PC-3 (cell line): ENCODE data around the gene CDS1. TPM values are rescaled to one million over a fixed set of nuclear protein-coding genes. Genes with fewer than 3 reads are reported as not detected.

Experiments used
- ATAC-seq: fragments of 200-7000 bp; cut with Tn5 transposase; 2 replicates; pipeline ENCODE4 v1.9.1; 2020; ENCODE audit warnings: mild to moderate bottlenecking, moderate library complexity
- BruUV-seq: library from RNA; stranded (reverse); fragments of 400-500 nt; replicated peaks from 2 replicates; lab custom pipeline; 2021; lab: Mats Ljungman, UMichigan
- CTCF ChIA-PET: fragments of 300-600 bp; sonication (Branson Sonifier 250); formaldehyde crosslinking; loops from one replicate; lab custom pipeline; 2022; ENCODE audit warnings: antibody characterized with exemption; lab: Charles Lee
- POLR2A ChIA-PET: fragments of 300-600 bp; sonication (Branson Sonifier 250); formaldehyde crosslinking; loops from one replicate; lab custom pipeline; 2022; ENCODE audit warnings: antibody characterized with exemption; ENCODE audit not compliant: unreplicated experiment; lab: Charles Lee
- DNase-seq: peaks from one replicate; pipeline ENCODE4 v3.0.0-alpha.2; 2015
- H2AFZ ChIP-seq: fragments of 300-600 bp; sonication (generic); 2 replicates; pipeline ENCODE4 v1.6.0; 2016; ENCODE audit warnings: antibody characterized with exemption, low read length
- H3F3A ChIP-seq: fragments of 300-600 bp; sonication (generic); one replicate; pipeline ENCODE4 v1.6.0; 2017; ENCODE audit warnings: antibody characterized with exemption, low read length, control low read depth, mild to moderate bottlenecking; ENCODE audit not compliant: unreplicated experiment
- H3K27ac ChIP-seq: fragments of 300-600 bp; sonication (generic); 2 replicates; pipeline ENCODE4 v1.5.1; 2016; ENCODE audit warnings: mild to moderate bottlenecking, low read length
- H3K27me3 ChIP-seq: fragments of 300-600 bp; sonication (generic); 2 replicates; pipeline ENCODE4 v1.6.1; 2016; ENCODE audit warnings: low read length, mixed read lengths
- H3K36me3 ChIP-seq: fragments of 300-600 bp; sonication (generic); 2 replicates; pipeline ENCODE4 v1.6.1; 2016; ENCODE audit warnings: low read depth, mixed run types, low read length, mixed read lengths
- H3K4me1 ChIP-seq: fragments of 300-600 bp; sonication (generic); 2 replicates; pipeline ENCODE4 v1.5.1; 2016; ENCODE audit warnings: low read length; ENCODE audit not compliant: insufficient read depth
- H3K4me2 ChIP-seq: fragments of 300-600 bp; sonication (generic); 2 replicates; pipeline ENCODE4 v1.6.0; 2016; ENCODE audit warnings: low read length
- H3K4me3 ChIP-seq: fragments of 300-600 bp; sonication (generic); 2 replicates; pipeline ENCODE4 v1.5.1; 2016; ENCODE audit warnings: mild to moderate bottlenecking, low read length, mixed read lengths
- H3K79me2 ChIP-seq: fragments of 300-600 bp; sonication (generic); 2 replicates; pipeline ENCODE4 v1.6.1; 2017; ENCODE audit warnings: low read length, mixed read lengths
- H3K9ac ChIP-seq: fragments of 300-600 bp; sonication (generic); 2 replicates; pipeline ENCODE4 v1.6.0; 2016; ENCODE audit warnings: mild to moderate bottlenecking, low read length
- H3K9me2 ChIP-seq: fragments of 300-600 bp; sonication (generic); replicated peaks from 2 replicates; pipeline ENCODE4 v1.6.1; 2016; ENCODE audit warnings: mixed run types, low read length, mixed read lengths
- H3K9me3 ChIP-seq: fragments of 300-600 bp; sonication (generic); 2 replicates; pipeline ENCODE4 v1.6.1; 2016; ENCODE audit warnings: low read length, mixed read lengths
- H4K20me1 ChIP-seq: fragments of 300-600 bp; sonication (generic); 2 replicates; pipeline ENCODE4 v1.6.1; 2016; ENCODE audit warnings: low read length, mixed read lengths
- CTCF ChIP-seq: fragments of 300-600 bp; sonication (generic); conservative IDR thresholded peaks from 2 replicates; pipeline ENCODE4 v1.5.1; 2017; ENCODE audit warnings: antibody characterized with exemption, low read depth, mild to moderate bottlenecking, low read length
- EZH2 ChIP-seq: fragments of 300-600 bp; sonication (generic); IDR thresholded peaks from one replicate; pipeline ENCODE4 v1.6.1; 2017; ENCODE audit warnings: antibody characterized with exemption, mild to moderate bottlenecking, low read length; ENCODE audit not compliant: unreplicated experiment
- EZH2phosphoT487 ChIP-seq: fragments of 300-600 bp; sonication (generic); IDR thresholded peaks from 2 replicates; pipeline ENCODE4 v1.6.1; 2018; ENCODE audit warnings: mild to moderate bottlenecking, antibody characterized with exemption, low read length, borderline replicate concordance
- intact Hi-C: fragments of 100-400 bp; cut with micrococcal nuclease; formaldehyde crosslinking; loops from 2 replicates; pipeline ENCODE4 v1.9.0; 2023
- total RNA-seq: library from RNA; depleted of rRNA; stranded (reverse); fragments of >200 nt; gene quantifications from 2 replicates; pipeline ENCODE4 v1.2.3, GENCODE V29; 2014

Gene CDS1
- total RNA-seq, 1 experiment from 2014 or later = 10.4 TPM

- Histone ChIP-seq H3K79me2 (no peaks in the 10 kb centered on the region), H3F3A (no peaks in the 10 kb centered on the region), H3K36me3 (0 out of 2 replicates have a peak, but pooled peaks cover 2% of the 10 kb centered on the region), H3K9me3 (no peaks in the 10 kb centered on the region), H3K4me2 (no peak overlapping the region), H2AFZ (no peak overlapping the region), H3K9me2 (no peaks in the 10 kb centered on the region), H4K20me1 (no peaks in the 10 kb centered on the region), H3K27me3 (no peaks in the 10 kb centered on the region), H3K4me1 (no peaks in the 10 kb centered on the region), H3K9ac (no peak overlapping the region), H3K27ac (no peak overlapping the region), H3K4me3 (no peak overlapping the region)
- BruUV-seq = no TSS peak
- TF ChIP-seq CTCF = no peak
- no peak for TF ChIP-seq EZH2
- TF ChIP-seq EZH2phosphoT487 = no peak
- CTCF ChIA-PET = no interaction called here
- ATAC-seq (no peak), DNase-seq (no peak)
- POLR2A ChIA-PET = no interaction called here
- intact Hi-C loops = no loop called here
These were observed 83.5 kb downstream of the CDS1 start for GRCh38 chr4:84666439-84666838.

DNA sequence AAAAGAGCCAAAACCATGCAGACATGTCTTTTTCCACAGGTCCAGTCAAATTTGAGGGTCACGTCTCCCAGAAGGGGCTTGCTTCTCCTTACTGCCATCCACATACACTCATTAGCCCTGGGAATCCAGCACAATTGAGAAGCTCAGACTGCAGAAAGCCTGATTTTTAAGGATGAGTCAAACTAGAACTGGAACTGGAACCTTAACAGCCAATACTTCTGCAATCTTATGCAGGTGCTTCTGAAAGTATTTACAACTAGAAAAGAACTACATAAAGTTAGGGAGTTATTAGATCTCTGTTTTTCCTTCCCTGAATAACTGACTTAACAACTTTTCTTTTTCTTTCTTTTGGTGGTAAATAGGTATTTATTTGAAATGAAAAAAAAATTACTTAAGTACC is 86.3 kb downstream of the CDS1 start:
- H3K27ac ChIP-seq = no peak overlapping the region
- H3K27me3 ChIP-seq = no peaks in the 10 kb centered on the region
- POLR2A ChIA-PET = no interaction called here
- no peaks in the 10 kb centered on the region for H3K9me2 ChIP-seq
- H2AFZ ChIP-seq = no peak overlapping the region
- no peaks in the 10 kb centered on the region for H4K20me1 ChIP-seq
- H3F3A ChIP-seq = no peaks in the 10 kb centered on the region
- H3K4me3 ChIP-seq = no peak overlapping the region
- no TSS peak for BruUV-seq
- no peak for ATAC-seq
- no peaks in the 10 kb centered on the region for H3K9me3 ChIP-seq
- CTCF ChIA-PET = no interaction called here
- TF ChIP-seq EZH2 = no peak
- no peak for TF ChIP-seq CTCF
- no peak for TF ChIP-seq EZH2phosphoT487
- no peak overlapping the region for H3K9ac ChIP-seq
- DNase-seq = no peak
- no peak overlapping the region for H3K4me2 ChIP-seq
- peaks cover 19% of the 10 kb centered on the region for H3K4me1 ChIP-seq
- H3K36me3 ChIP-seq = peaks cover 13% of the 10 kb centered on the region; the same call in 1 of the 2 replicates
- H3K79me2 ChIP-seq = no peaks in the 10 kb centered on the region
- intact Hi-C loops = no loop called here

GRCh38 chr4:84672177-84672576 is 89.2 kb downstream of the CDS1 start:
- CTCF ChIA-PET = no interaction called here
- Histone ChIP-seq H4K20me1 (no peaks in the 10 kb centered on the region), H2AFZ (no peak overlapping the region), H3K9ac (no peak overlapping the region), H3K4me2 (no peak overlapping the region), H3K27me3 (no peaks in the 10 kb centered on the region), H3K9me3 (no peaks in the 10 kb centered on the region), H3K4me3 (no peak overlapping the region), H3K27ac (no peak overlapping the region), H3F3A (no peaks in the 10 kb centered on the region), H3K79me2 (no peaks in the 10 kb centered on the region), H3K9me2 (no peaks in the 10 kb centered on the region), H3K4me1 (peaks cover 20% of the 10 kb centered on the region), H3K36me3 (peaks cover 16% of the 10 kb centered on the region; the same call in 1 of the 2 replicates)
- intact Hi-C loops = no loop called here
- DNase-seq (no peak), ATAC-seq (peak; percentile 57)
- POLR2A ChIA-PET = no interaction called here
- TF ChIP-seq EZH2 (no peak), CTCF (no peak), EZH2phosphoT487 (no peak)
- BruUV-seq = no TSS peak
